NT2/D1 (cell line): ENCODE results near the gene CHCHD4.
A peak's percentile ranks its signal among the peaks of the same experiment; 100 is the strongest.

Source experiments
- DNase-seq: peaks from one replicate; pipeline ENCODE4 v3.0.0-alpha.2; 2011; ENCODE audit warnings: low read depth, low spot score
- H3K27me3 ChIP-seq: 2 replicates; pipeline ENCODE4 v1.6.0; 2011; ENCODE audit warnings: mild to moderate bottlenecking; ENCODE audit not compliant: insufficient read length, insufficient read depth
- H3K36me3 ChIP-seq: 2 replicates; pipeline ENCODE4 v1.6.1; 2011; ENCODE audit warnings: mild to moderate bottlenecking, low read length, mixed read lengths; ENCODE audit not compliant: insufficient read depth, insufficient read length
- H3K4me1 ChIP-seq: 2 replicates; pipeline ENCODE4 v1.5.1; 2011; ENCODE audit not compliant: insufficient read depth, insufficient read length
- H3K4me3 ChIP-seq: 2 replicates; pipeline ENCODE4 v1.5.1; 2011; ENCODE audit warnings: low read depth; ENCODE audit not compliant: insufficient read length
- H3K9ac ChIP-seq: 2 replicates; pipeline ENCODE4 v1.6.0; 2011; ENCODE audit warnings: low read depth; ENCODE audit not compliant: insufficient read length
- H3K9me3 ChIP-seq: 2 replicates; pipeline ENCODE4 v1.5.1; 2011; ENCODE audit warnings: mild to moderate bottlenecking, low read length; ENCODE audit not compliant: insufficient read depth
- SUZ12 ChIP-seq: IDR thresholded peaks from 2 replicates; pipeline ENCODE4 v1.6.1; 2011; ENCODE audit not compliant: insufficient read length, insufficient read depth; ENCODE audit errors: extremely low read depth
- YY1 ChIP-seq: IDR thresholded peaks from 2 replicates; pipeline ENCODE4 v1.6.1; 2011; ENCODE audit not compliant: insufficient read length, insufficient read depth
- ZNF274 ChIP-seq: IDR thresholded peaks from 2 replicates; pipeline ENCODE4 v1.6.1; 2011; ENCODE audit warnings: mild to moderate bottlenecking, low read depth, low read length

Gene CHCHD4

DNA sequence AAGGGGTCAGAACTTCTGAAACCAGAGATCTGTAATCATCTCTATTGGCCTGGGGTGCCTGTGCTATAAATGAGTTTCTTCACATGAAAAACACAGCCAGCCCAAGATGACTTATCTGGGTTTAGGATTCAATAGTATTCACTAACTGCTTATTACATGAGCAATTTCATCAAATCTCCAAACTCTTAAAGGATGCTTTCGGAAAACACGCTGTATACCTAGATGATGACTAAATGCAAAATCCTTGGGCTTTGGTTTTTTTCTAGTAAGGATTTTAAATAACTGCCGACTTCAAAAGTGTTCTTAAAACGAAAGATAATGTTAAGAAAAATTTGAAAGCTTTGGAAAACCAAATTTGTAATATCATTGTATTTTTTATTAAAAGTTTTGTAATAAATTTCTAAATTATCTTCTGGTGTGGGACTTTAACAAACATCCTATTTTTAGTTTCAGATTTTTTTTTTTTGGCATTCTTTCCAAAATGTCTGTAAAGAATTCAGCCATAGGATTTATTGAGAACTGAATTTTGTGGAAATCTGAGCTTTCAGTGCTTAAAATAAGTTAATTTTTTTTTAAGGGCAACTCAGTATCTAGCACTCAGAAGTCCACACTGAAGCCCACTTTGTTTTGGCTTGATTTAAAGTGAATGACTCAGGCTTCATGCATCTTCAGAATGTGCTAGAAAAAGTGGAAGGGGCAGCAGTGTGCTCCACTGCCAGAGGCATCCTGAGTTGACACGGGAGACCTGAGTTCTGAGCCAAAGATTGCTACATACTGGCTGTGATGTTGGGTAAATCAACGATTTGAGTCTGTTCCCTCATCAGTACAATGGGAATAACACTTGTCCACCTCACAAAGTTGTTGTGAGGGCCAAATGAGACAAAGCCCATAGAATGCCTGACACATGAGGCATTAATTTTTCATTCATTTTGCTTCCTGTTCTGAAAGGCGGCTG lies 18.9 kb upstream of the CHCHD4 start:
- TF ChIP-seq YY1 (no peak), SUZ12 (no peak), ZNF274 (no peak)
- Histone ChIP-seq H3K4me3 (no peak overlapping the region), H3K27me3 (no peaks in the 10 kb centered on the region), H3K9me3 (no peaks in the 10 kb centered on the region), H3K36me3 (peaks cover 78% of the 10 kb centered on the region), H3K4me1 (peaks cover 22% of the 10 kb centered on the region), H3K9ac (no peak overlapping the region)
- DNase-seq, result peak; percentile 62

DNA sequence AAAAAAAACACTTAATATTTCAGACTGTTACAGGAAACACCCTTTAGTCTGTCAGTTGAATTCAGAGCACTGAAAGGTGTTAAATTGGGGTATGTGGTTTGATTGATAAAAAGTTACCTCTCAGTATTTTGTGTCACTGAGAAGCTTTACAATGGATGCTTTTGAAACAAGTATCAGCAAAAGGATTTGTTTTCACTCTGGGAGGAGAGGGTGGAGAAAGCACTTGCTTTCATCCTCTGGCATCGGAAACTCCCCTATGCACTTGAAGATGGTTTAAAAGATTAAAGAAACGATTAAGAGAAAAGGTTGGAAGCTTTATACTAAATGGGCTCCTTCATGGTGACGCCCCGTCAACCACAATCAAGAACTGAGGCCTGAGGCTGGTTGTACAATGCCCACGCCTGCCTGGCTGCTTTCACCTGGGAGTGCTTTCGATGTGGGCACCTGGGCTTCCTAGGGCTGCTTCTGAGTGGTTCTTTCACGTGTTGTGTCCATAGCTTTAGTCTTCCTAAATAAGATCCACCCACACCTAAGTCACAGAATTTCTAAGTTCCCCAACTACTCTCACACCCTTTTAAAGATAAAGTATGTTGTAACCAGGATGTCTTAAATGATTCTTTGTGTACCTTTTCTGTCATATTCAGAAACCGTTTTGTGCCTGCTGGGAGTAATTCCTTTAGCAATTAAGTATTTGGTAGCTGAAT lies 18.0 kb upstream of the CHCHD4 start:
- Histone ChIP-seq H3K4me1 (peaks cover 14% of the 10 kb centered on the region), H3K9me3 (no peaks in the 10 kb centered on the region), H3K36me3 (peaks cover 78% of the 10 kb centered on the region), H3K9ac (no peak overlapping the region), H3K27me3 (no peaks in the 10 kb centered on the region), H3K4me3 (no peak overlapping the region)
- no peak for DNase-seq
- TF ChIP-seq YY1, result no peak
- no peak for TF ChIP-seq ZNF274

DNA sequence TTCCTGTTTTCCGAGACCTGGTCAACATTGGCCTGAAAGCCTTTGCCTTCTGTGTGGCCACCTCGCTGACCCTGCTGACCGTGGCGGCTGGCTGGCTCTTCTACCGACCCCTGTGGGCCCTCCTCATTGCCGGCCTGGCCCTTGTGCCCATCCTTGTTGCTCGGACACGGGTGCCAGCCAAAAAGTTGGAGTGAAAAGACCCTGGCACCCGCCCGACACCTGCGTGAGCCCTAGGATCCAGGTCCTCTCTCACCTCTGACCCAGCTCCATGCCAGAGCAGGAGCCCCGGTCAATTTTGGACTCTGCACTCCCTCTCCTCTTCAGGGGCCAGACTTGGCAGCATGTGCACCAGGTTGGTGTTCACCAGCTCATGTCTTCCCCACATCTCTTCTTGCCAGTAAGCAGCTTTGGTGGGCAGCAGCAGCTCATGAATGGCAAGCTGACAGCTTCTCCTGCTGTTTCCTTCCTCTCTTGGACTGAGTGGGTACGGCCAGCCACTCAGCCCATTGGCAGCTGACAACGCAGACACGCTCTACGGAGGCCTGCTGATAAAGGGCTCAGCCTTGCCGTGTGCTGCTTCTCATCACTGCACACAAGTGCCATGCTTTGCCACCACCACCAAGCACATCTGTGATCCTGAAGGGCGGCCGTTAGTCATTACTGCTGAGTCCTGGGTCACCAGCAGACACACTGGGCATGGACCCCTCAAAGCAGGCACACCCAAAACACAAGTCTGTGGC lies 17.1 kb upstream of the CHCHD4 start:
- DNase-seq, result no peak
- H3K4me1 ChIP-seq, result peaks cover 12% of the 10 kb centered on the region
- H3K27me3 ChIP-seq, result no peaks in the 10 kb centered on the region
- no peak overlapping the region for H3K4me3 ChIP-seq
- H3K36me3 ChIP-seq, result peaks cover 78% of the 10 kb centered on the region
- TF ChIP-seq YY1, result no peak
- TF ChIP-seq ZNF274, result no peak
- no peak for TF ChIP-seq SUZ12
- no peaks in the 10 kb centered on the region for H3K9me3 ChIP-seq
- no peak overlapping the region for H3K9ac ChIP-seq

DNA sequence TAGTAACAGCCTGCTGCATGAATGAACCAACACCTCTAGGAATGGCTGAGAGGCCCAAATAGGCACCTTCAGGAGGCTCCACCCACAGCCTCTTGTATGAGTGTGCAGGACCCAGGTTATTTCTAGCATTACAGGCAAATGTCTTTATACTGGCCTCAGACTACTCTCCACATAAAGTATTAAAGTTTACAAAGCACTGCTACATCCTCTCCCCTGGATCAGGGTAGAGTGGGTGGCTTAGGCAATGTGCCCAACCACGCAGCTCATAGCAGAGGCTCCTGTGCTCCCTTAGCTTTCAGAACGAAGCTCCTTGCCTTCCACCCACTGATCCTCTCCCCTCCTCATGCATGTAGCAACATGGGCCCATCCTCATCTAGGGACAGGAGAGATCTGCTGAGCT lies 16.5 kb upstream of the CHCHD4 start:
- no peaks in the 10 kb centered on the region for H3K27me3 ChIP-seq
- no peak overlapping the region for H3K4me3 ChIP-seq
- peaks cover 12% of the 10 kb centered on the region for H3K4me1 ChIP-seq
- no peak for TF ChIP-seq SUZ12
- TF ChIP-seq YY1, result no peak
- TF ChIP-seq ZNF274, result no peak
- peaks cover 78% of the 10 kb centered on the region for H3K36me3 ChIP-seq
- H3K9ac ChIP-seq, result no peak overlapping the region
- no peaks in the 10 kb centered on the region for H3K9me3 ChIP-seq
- no peak for DNase-seq

DNA sequence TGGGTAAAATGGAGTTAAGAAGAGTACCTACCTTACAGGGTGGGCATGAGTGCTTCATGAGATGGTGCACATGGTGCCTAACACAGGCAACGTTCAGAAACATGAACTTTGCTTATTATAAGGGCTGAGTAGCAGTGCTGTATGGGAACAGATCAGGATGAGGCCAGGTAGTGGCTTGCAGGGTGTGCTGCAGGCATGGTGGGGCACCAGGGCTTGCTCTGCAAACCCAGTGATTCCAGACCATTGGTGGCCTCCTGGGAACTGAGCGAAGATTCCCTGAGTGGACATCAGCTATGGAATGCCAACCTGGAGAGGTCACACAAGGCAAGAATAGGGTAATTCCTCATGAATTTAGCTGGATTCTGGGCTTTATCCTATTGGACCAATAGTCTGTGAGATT lies 16.0 kb upstream of the CHCHD4 start:
- DNase-seq, result no peak
- H3K27me3 ChIP-seq, result no peaks in the 10 kb centered on the region
- peaks cover 11% of the 10 kb centered on the region for H3K4me1 ChIP-seq
- no peaks in the 10 kb centered on the region for H3K9me3 ChIP-seq
- H3K36me3 ChIP-seq, result peaks cover 78% of the 10 kb centered on the region
- TF ChIP-seq ZNF274, result no peak
- no peak for TF ChIP-seq SUZ12
- no peak for TF ChIP-seq YY1
- H3K9ac ChIP-seq, result no peak overlapping the region
- H3K4me3 ChIP-seq, result no peak overlapping the region

DNA sequence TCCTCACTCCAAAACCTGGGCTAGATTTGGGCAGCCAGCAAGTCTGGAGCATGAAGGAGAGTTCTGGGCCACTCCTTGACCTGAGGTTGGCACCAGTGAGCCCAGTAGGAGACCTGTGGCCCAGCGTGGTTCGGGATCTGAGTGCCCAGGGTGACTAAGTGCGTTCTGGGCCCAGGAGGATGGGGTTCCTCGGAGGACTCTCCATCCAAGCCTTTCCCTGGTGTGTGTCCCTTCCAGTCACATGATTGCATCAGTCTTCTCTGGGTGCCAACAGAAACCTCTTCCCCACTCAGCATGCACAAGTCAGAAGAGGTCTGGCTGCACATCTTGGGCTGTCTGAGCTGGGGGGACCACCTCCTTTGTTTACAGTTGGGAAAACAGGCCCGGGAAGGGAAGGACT lies 15.1 kb upstream of the CHCHD4 start:
- Histone ChIP-seq H3K36me3 (peaks cover 81% of the 10 kb centered on the region), H3K4me1 (peaks cover 6% of the 10 kb centered on the region)

More for the DNA sequence above, 15.1 kb upstream of the CHCHD4 start:
- no peak for DNase-seq
- H3K27me3 ChIP-seq, result no peaks in the 10 kb centered on the region
- no peak overlapping the region for H3K4me3 ChIP-seq
- no peak overlapping the region for H3K9ac ChIP-seq
- H3K9me3 ChIP-seq, result no peaks in the 10 kb centered on the region
- TF ChIP-seq YY1 (no peak), SUZ12 (no peak), ZNF274 (no peak)
